Sigmoid colon (tissue), 4 donors: ENCODE data around the gene CFAP69.

Experiments used
- POLR2A ChIP-seq, 2 donors: fragments of 450-650 bp; IDR thresholded peaks; one replicate each; pipeline ENCODE4 v1.6.1; 2016; ENCODE audit warnings: antibody characterized with exemption in 2 of 2, mild to moderate bottlenecking in 2 of 2, moderate library complexity in 2 of 2
- POLR2AphosphoS5 ChIP-seq, 4 donors: sonication (generic); formaldehyde crosslinking; IDR thresholded peaks; one replicate each; pipeline ENCODE4 v1.6.1; 2017; ENCODE audit warnings: antibody characterized with exemption in 4 of 4
- TF ChIP-seq, protein P1 (sequence below), 4 experiments: fragments of 450-650 bp in 3 of 4; fragments of 200-600 bp in 1 of 4; IDR thresholded peaks; one replicate each; pipeline ENCODE4 v1.5.1; 2016 to 2019; ENCODE audit warnings: antibody characterized with exemption in 4 of 4, mild to moderate bottlenecking in 3 of 4, moderate library complexity in 2 of 4

DNA sequence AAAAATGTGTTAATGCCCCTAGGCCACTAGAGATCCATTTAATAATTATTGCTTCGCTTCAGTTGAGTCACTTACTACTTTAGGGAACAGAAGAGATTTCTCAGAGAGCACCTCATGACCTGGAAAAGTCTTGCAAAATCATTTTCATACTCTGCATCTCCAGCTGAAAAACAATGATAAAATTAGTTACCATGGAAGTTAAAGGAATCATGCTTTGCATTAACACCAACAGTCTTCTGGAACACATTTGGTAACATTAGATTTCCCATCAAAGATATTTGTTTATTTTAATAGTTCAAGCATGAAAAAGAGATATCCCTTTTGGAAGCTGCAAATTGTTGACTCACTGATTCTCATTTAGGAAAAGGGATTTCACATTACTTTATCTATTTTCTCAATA lies 35.2 kb upstream of the CFAP69 start:
- TF ChIP-seq, protein P1, sequence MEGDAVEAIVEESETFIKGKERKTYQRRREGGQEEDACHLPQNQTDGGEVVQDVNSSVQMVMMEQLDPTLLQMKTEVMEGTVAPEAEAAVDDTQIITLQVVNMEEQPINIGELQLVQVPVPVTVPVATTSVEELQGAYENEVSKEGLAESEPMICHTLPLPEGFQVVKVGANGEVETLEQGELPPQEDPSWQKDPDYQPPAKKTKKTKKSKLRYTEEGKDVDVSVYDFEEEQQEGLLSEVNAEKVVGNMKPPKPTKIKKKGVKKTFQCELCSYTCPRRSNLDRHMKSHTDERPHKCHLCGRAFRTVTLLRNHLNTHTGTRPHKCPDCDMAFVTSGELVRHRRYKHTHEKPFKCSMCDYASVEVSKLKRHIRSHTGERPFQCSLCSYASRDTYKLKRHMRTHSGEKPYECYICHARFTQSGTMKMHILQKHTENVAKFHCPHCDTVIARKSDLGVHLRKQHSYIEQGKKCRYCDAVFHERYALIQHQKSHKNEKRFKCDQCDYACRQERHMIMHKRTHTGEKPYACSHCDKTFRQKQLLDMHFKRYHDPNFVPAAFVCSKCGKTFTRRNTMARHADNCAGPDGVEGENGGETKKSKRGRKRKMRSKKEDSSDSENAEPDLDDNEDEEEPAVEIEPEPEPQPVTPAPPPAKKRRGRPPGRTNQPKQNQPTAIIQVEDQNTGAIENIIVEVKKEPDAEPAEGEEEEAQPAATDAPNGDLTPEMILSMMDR (IDR thresholded peaks at IDR 0.05) = no peak
- TF ChIP-seq POLR2AphosphoS5 (IDR thresholded peaks at IDR 0.05) = peak in 1 of 4 donors; percentile 36
- TF ChIP-seq POLR2A (IDR thresholded peaks at IDR 0.05) = no peak
